Neural progenitor cell (in vitro differentiated cells): ENCODE data around the gene MIDN. TPM values are rescaled to one million over a fixed set of nuclear protein-coding genes. Genes with fewer than 3 reads are reported as not detected.

Experiments used
- DNase-seq: peaks from one replicate; pipeline ENCODE4 v3.0.0-alpha.2; 2016; ENCODE audit warnings: low spot score
- H2AFZ ChIP-seq: fragments of 200-600 bp; sonication (generic); replicated peaks from 2 replicates; pipeline ENCODE4 v1.6.1; 2016; ENCODE audit warnings: antibody characterized with exemption
- H3F3A ChIP-seq: fragments of 200-600 bp; sonication (generic); 2 replicates; pipeline ENCODE4 v1.6.1; 2016; ENCODE audit warnings: antibody characterized with exemption, low read depth
- H3K27ac ChIP-seq: fragments of 200-600 bp; sonication (generic); 2 replicates; pipeline ENCODE4 v1.5.1; 2016; ENCODE audit warnings: mild to moderate bottlenecking
- H3K27me3 ChIP-seq: fragments of 200-600 bp; sonication (generic); 2 replicates; pipeline ENCODE4 v1.6.1; 2016; ENCODE audit warnings: mild to moderate bottlenecking, moderate library complexity
- H3K36me3 ChIP-seq: fragments of 200-600 bp; sonication (generic); 2 replicates; pipeline ENCODE4 v1.5.1; 2016
- H3K4me1 ChIP-seq: fragments of 200-600 bp; sonication (generic); 2 replicates; pipeline ENCODE4 v1.6.1; 2016; ENCODE audit warnings: mixed run types
- H3K4me2 ChIP-seq: fragments of 200-600 bp; sonication (generic); 2 replicates; pipeline ENCODE4 v1.6.1; 2016
- H3K4me3 ChIP-seq: fragments of 200-600 bp; sonication (generic); 2 replicates; pipeline ENCODE4 v1.5.1; 2016
- H3K79me2 ChIP-seq: fragments of 200-600 bp; sonication (generic); 2 replicates; pipeline ENCODE4 v1.6.1; 2016; ENCODE audit warnings: low read depth
- H3K9ac ChIP-seq: fragments of 200-600 bp; sonication (generic); 2 replicates; pipeline ENCODE4 v1.6.1; 2016
- H3K9me3 ChIP-seq: fragments of 200-600 bp; sonication (generic); 2 replicates; pipeline ENCODE4 v1.5.1; 2016; ENCODE audit warnings: low read depth
- H4K20me1 ChIP-seq: fragments of 200-600 bp; sonication (generic); 2 replicates; pipeline ENCODE4 v1.6.1; 2016; ENCODE audit warnings: low read depth
- H3K27ac Mint-ChIP-seq: 3 replicates; pipeline ENCODE4 v1.8.0; 2021; ENCODE audit warnings: mixed read lengths
- H3K27me3 Mint-ChIP-seq: 2 replicates; pipeline ENCODE4 v1.8.0; 2022; ENCODE audit warnings: low read depth, mild to moderate bottlenecking, inconsistent platforms, moderate library complexity, mixed read lengths; ENCODE audit not compliant: insufficient read depth
- H3K36me3 Mint-ChIP-seq: 3 replicates; pipeline ENCODE4 v1.8.0; 2021; ENCODE audit warnings: mixed read lengths
- H3K4me1 Mint-ChIP-seq: 3 replicates; pipeline ENCODE4 v1.8.0; 2021; ENCODE audit warnings: mixed read lengths
- H3K4me3 Mint-ChIP-seq: 3 replicates; pipeline ENCODE4 v1.8.0; 2021; ENCODE audit warnings: mild to moderate bottlenecking, moderate library complexity, mixed read lengths
- H3K9me3 Mint-ChIP-seq: 3 replicates; pipeline ENCODE4 v1.8.0; 2020; ENCODE audit warnings: mixed read lengths
- CTCF ChIP-seq: fragments of 200-600 bp; sonication (generic); IDR thresholded peaks from 2 replicates; pipeline ENCODE4 v1.5.1; 2017; ENCODE audit warnings: antibody characterized with exemption, mild to moderate bottlenecking
- EZH2 ChIP-seq: fragments of 200-600 bp; sonication (generic); IDR thresholded peaks from 2 replicates; pipeline ENCODE4 v1.6.1; 2017; ENCODE audit warnings: antibody characterized with exemption, mild to moderate bottlenecking, moderate library complexity
- EZH2phosphoT487 ChIP-seq: fragments of 200-600 bp; sonication (generic); IDR thresholded peaks from 2 replicates; pipeline ENCODE4 v1.6.1; 2017; ENCODE audit warnings: antibody characterized with exemption
- total RNA-seq: library from RNA; depleted of rRNA; stranded (reverse); fragments of >200 nt; gene quantifications from 2 replicates; pipeline ENCODE4 v1.2.3, GENCODE V29; 2015; ENCODE audit warnings: low replicate concordance

MIDN gene
- total RNA-seq, 1 donor from 2014 or later, result 16.1 TPM

- H3K4me1 Mint-ChIP-seq, result peaks cover 7% of the 10 kb centered on the region
- Histone ChIP-seq H3K27ac (no peak overlapping the region), H3K4me3 (no peak overlapping the region), H3K79me2 (no peaks in the 10 kb centered on the region), H4K20me1 (peaks cover 22% of the 10 kb centered on the region), H3K4me1 (no peaks in the 10 kb centered on the region), H3K9me3 (no peaks in the 10 kb centered on the region), H3K4me2 (no peak overlapping the region), H3K36me3 (no peaks in the 10 kb centered on the region), H3F3A (peaks cover 5% of the 10 kb centered on the region), H2AFZ (no peak overlapping the region), H3K9ac (no peak overlapping the region), H3K27me3 (no peaks in the 10 kb centered on the region)
- no peak overlapping the region for H3K27ac Mint-ChIP-seq
- no peak for TF ChIP-seq EZH2
- no peak for TF ChIP-seq CTCF
- TF ChIP-seq EZH2phosphoT487, result no peak
- no peak overlapping the region for H3K4me3 Mint-ChIP-seq
- no peaks in the 10 kb centered on the region for H3K9me3 Mint-ChIP-seq
- H3K27me3 Mint-ChIP-seq, result peaks cover 6% of the 10 kb centered on the region
- no peak for DNase-seq
- H3K36me3 Mint-ChIP-seq, result peaks cover 2% of the 10 kb centered on the region
Observed at GRCh38 chr19:1229056-1229923, 19.1 kb upstream of the MIDN start.

- H4K20me1 ChIP-seq, result peaks cover 22% of the 10 kb centered on the region
- H3K36me3 ChIP-seq, result no peaks in the 10 kb centered on the region
- no peak overlapping the region for H3K27ac ChIP-seq
- H3K4me2 ChIP-seq, result no peak overlapping the region
- Mint-ChIP-seq H3K4me1 (peaks cover 7% of the 10 kb centered on the region), H3K36me3 (peaks cover 2% of the 10 kb centered on the region), H3K9me3 (no peaks in the 10 kb centered on the region), H3K27ac (no peak overlapping the region), H3K4me3 (no peak overlapping the region), H3K27me3 (peaks cover 6% of the 10 kb centered on the region)
- no peaks in the 10 kb centered on the region for H3K79me2 ChIP-seq
- H3K9me3 ChIP-seq, result no peaks in the 10 kb centered on the region
- no peaks in the 10 kb centered on the region for H3K4me1 ChIP-seq
- peaks cover 5% of the 10 kb centered on the region for H3F3A ChIP-seq
- no peak for TF ChIP-seq CTCF
- no peak for TF ChIP-seq EZH2
- TF ChIP-seq EZH2phosphoT487, result no peak
- H3K4me3 ChIP-seq, result no peak overlapping the region
- H2AFZ ChIP-seq, result no peak overlapping the region
- H3K27me3 ChIP-seq, result no peaks in the 10 kb centered on the region
- no peak overlapping the region for H3K9ac ChIP-seq
- no peak for DNase-seq
Observed at GRCh38 chr19:1229924-1230782, 18.2 kb upstream of the MIDN start.

- Histone ChIP-seq H4K20me1 (peaks cover 20% of the 10 kb centered on the region), H3K4me2 (no peak overlapping the region), H3K36me3 (no peaks in the 10 kb centered on the region), H3K79me2 (peaks cover 6% of the 10 kb centered on the region), H3F3A (peaks cover 5% of the 10 kb centered on the region), H3K4me1 (no peaks in the 10 kb centered on the region), H2AFZ (no peak overlapping the region), H3K4me3 (no peak overlapping the region), H3K9me3 (no peaks in the 10 kb centered on the region), H3K9ac (no peak overlapping the region), H3K27me3 (no peaks in the 10 kb centered on the region), H3K27ac (no peak overlapping the region)
- no peak for TF ChIP-seq EZH2
- no peak for TF ChIP-seq EZH2phosphoT487
- no peak for TF ChIP-seq CTCF
- Mint-ChIP-seq H3K36me3 (peaks cover 2% of the 10 kb centered on the region), H3K9me3 (no peaks in the 10 kb centered on the region), H3K27ac (no peak overlapping the region), H3K4me1 (peaks cover 7% of the 10 kb centered on the region), H3K27me3 (peaks cover 6% of the 10 kb centered on the region), H3K4me3 (no peak overlapping the region)
- DNase-seq, result no peak
Observed at GRCh38 chr19:1230783-1231489, 17.4 kb upstream of the MIDN start.
